Pancreas (tissue), 10 donors: Measurements from ENCODE around the gene TENM3. TPM values are rescaled to one million over a fixed set of nuclear protein-coding genes. Genes with fewer than 3 reads are reported as not detected.
"Not testable (repeated sequence)": the region's sequence is repeated elsewhere in the genome, so short reads cannot be mapped to it uniquely, and the experiment has no call there.

ENCODE experiments used
- ATAC-seq, 4 donors: fragments of 200-7000 bp; cut with Tn5 transposase; one replicate each; pipeline versions ENCODE4 v1.8.0 to v1.9.1; 2020; ENCODE audit warnings: mild to moderate bottlenecking in 4 of 4, moderate library complexity in 4 of 4
- DNase-seq, 6 donors: peaks; one replicate each; pipeline ENCODE4 v3.0.0-alpha.2; 2020
- FAIRE-seq: peaks from 2 replicates; lab custom pipeline; 2012; peaks lifted over from hg19 to GRCh38; lab: Jason Lieb, UNC
- H3K27ac ChIP-seq, 4 donors: fragments of 200-600 bp; sonication (generic); 1 replicate in 3 of 4; 2 replicates in 1 of 4; pipeline versions ENCODE4 v1.5.0 to v1.8.0; 2020
- H3K27me3 ChIP-seq, 4 donors: fragments of 200-600 bp; one replicate each; pipeline ENCODE4 v1.8.0; 2021
- H3K36me3 ChIP-seq, 3 donors: fragments of 200-600 bp; sonication (generic) in 1 of 3; one replicate each; pipeline versions ENCODE4 v1.5.0 to v1.8.0; 2020 to 2021
- H3K4me1 ChIP-seq, 3 donors: fragments of 200-600 bp; one replicate each; pipeline ENCODE4 v1.8.0; 2021
- H3K4me3 ChIP-seq, 4 donors: fragments of 200-600 bp; sonication (generic) in 2 of 4; one replicate each; pipeline versions ENCODE4 v1.5.0 to v1.8.0; 2020 to 2021
- H3K9me3 ChIP-seq, 4 donors: fragments of 200-600 bp; one replicate each; pipeline ENCODE4 v1.8.0; 2021
- WGBS, 2 donors: extraction: QIAGEN DNeasy Blood & Tissue Kit; methylation state at CpG; one replicate each; pipeline ENCODE4 v1.1.7; 2013; 5-methylcytosine and 5-hydroxymethylcytosine counted together
- intact Hi-C, 3 donors: fragments of 100-400 bp; cut with DNase I; formaldehyde crosslinking; loops; one replicate each; pipeline versions ENCODE4 v1.11.1 to v1.14.2; 2022
- polyA plus RNA-seq, 2 donors: library from polyadenylated mRNA; stranded (reverse); fragments of 200-250 nt; gene quantifications; one replicate each; pipeline ENCODE4 v1.2.3, GENCODE V29; 2013
- total RNA-seq, 6 donors: library from RNA; stranded (reverse); fragmentation: NEBNext Ultra II Directional in 4 of 6; extraction: Animal tissue kit (Norgen Biotek cat#: 25700) in 4 of 6; gene quantifications; one replicate each; pipeline versions ENCODE4 v1.2.1 to v1.2.4, GENCODE V29; 2021 to 2023
- TF ChIP-seq, protein P1 (sequence below), 4 donors: fragments of 200-600 bp; sonication (generic) in 3 of 4; IDR thresholded peaks; one replicate each; pipeline versions ENCODE4 v1.5.0 to v1.8.0; 2021; ENCODE audit warnings: antibody characterized with exemption in 4 of 4
- donor health status: healthy with polysubstance abuse.
- donor health status: DM: no; HTN: no; CAD: no; lungs with moderate emphysema.
- donor health status: DM: no; HTN: no; CAD: no.
- donor health status: control.
- donor health status: control.
- donor health status: Bipolar disorder and iron deficiency.
- donor health status: DM: yes; HTN: yes; CAD: no.
- donor health status: DM: no; HTN: no; CAD: no.
- donor health status: DM: no; HTN: no; CAD: no.
- donor health status: DM: yes; HTN: yes; CAD: no.

Gene TENM3
- total and polyA plus RNA-seq, 8 donors, result 0.99 to 6.1 (median 4.4) TPM

DNA sequence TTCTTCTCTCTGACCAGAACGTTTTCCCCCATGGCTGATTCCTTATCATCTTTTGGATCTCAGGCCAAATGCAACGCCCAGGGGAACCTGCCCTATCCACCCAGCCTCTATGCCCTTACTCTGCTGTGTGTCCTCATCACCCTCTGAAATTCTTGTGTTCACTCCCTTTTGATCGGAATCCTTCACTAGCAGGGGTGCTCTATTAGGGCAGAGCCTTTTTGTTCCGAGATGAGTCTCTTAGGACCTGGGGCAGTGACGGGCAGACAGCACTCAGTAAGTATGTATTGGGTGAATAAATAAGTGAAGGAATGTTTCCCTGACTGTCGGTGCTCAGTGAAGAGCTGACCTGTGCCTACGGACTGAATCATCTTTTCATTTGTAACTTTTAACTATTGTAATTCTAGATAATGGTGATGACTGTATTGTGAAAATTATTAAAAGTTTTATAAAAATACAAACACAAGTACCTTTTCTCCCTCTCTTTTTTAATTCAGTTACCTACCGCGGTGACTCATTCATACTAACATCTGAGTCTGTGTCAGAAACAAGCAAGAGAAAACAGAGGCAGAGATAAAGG lies 4.8 kb upstream of the TENM3 start:
- FAIRE-seq (no peak), DNase-seq (no peak), ATAC-seq (no peak)
- intact Hi-C loops, result no loop called here
- Histone ChIP-seq H3K27me3 (no peaks in the 10 kb centered on the region), H3K9me3 (no peaks in the 10 kb centered on the region), H3K4me3 (no peak overlapping the region), H3K27ac (no peak overlapping the region), H3K4me1 (no peaks in the 10 kb centered on the region), H3K36me3 (no peaks in the 10 kb centered on the region)
- TF ChIP-seq, protein P1, sequence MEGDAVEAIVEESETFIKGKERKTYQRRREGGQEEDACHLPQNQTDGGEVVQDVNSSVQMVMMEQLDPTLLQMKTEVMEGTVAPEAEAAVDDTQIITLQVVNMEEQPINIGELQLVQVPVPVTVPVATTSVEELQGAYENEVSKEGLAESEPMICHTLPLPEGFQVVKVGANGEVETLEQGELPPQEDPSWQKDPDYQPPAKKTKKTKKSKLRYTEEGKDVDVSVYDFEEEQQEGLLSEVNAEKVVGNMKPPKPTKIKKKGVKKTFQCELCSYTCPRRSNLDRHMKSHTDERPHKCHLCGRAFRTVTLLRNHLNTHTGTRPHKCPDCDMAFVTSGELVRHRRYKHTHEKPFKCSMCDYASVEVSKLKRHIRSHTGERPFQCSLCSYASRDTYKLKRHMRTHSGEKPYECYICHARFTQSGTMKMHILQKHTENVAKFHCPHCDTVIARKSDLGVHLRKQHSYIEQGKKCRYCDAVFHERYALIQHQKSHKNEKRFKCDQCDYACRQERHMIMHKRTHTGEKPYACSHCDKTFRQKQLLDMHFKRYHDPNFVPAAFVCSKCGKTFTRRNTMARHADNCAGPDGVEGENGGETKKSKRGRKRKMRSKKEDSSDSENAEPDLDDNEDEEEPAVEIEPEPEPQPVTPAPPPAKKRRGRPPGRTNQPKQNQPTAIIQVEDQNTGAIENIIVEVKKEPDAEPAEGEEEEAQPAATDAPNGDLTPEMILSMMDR (IDR thresholded peaks at IDR 0.05), result no peak
- 55 to 56% methylated on average over 9 of the region's 9 CpGs for WGBS, 2 donors

DNA sequence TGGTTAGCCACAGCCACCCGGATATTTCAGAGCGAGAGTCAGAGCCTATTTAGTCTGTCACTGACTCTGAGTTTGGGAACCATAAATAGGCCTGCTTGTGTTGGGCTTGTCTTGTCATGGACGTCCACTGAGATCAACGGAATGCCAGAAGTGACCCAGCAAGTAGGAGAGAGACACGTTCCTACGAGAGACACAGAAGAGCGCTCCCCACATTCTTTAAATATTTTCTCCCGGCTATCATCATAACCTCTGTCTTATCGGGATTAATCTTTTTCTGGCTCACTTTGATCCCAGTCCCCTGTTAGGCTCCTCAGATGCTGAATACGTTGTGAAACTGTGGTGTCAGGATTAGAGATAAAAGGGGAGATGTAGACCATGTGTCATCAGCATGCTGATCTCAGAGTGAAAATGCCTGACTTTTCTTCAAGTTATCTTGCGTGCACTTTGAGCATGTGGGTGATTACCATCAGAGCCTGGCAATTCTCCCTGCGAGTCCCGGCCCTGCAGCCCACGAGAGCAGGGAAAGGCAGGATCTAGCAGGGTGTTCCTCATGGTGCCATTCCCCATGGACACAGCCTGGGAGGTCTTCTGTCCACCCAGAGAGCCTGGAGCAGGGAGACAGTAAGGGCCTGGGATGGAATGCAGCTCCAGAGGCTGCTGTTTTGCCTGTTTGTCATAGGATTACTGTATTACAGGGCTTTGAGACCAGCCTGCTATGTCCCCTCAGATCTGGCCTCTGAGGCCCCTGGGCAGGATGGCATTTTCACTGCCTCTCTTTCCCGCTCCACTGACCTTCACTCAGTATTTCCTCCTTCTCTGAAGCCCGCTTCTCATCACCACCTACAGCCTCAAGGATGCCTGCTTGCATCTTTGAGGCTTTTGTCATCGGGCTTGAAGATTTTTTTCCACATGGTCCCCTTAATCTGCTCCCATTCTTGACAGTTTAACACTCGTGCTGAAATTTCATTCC lies 2.8 kb upstream of the TENM3 start:
- no peaks in the 10 kb centered on the region for H3K27me3 ChIP-seq
- FAIRE-seq (no peak), DNase-seq (peak in 1 of 6 donors; percentile 10), ATAC-seq (peak in 3 of 4 donors; percentile 23 to 54 (median 24))
- H3K4me1 ChIP-seq, result no peaks in the 10 kb centered on the region
- H3K4me3 ChIP-seq, result no peak overlapping the region
- intact Hi-C loops, result no loop called here
- WGBS, 2 donors, result 39 to 43% methylated on average over 18 of the region's 18 CpGs
- no peak overlapping the region for H3K27ac ChIP-seq
- H3K36me3 ChIP-seq, result no peaks in the 10 kb centered on the region
- no peaks in the 10 kb centered on the region for H3K9me3 ChIP-seq
- TF ChIP-seq, protein P1 (IDR thresholded peaks at IDR 0.05), result no peak

DNA sequence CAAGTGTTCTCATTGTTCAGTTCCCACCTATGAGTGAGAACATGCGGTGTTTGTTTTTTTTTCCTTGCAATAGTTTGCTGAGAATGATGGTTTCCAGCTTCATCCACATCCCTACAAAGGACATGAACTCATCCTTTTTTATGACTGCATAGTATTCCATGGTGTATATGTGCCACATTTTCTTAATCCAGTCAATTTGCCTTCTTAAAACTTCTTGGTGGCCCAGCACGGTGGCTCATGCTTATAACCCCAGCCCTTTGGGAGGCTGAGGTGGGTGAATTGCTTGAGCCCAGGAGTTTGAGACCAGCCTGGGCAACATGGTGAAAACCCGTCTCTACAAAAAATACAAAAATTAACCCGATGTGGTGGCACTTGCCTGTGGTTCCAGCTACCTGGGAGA lies 942 bp upstream of the TENM3 start:
- H3K9me3 ChIP-seq, DNase-seq, H3K27ac ChIP-seq, FAIRE-seq, H3K4me1 ChIP-seq, H3K36me3 ChIP-seq, H3K4me3 ChIP-seq, ATAC-seq, intact Hi-C loops, H3K27me3 ChIP-seq: not testable (repeated sequence)
- 86% methylated on average over 4 of the region's 4 CpGs for WGBS, 2 donors

DNA sequence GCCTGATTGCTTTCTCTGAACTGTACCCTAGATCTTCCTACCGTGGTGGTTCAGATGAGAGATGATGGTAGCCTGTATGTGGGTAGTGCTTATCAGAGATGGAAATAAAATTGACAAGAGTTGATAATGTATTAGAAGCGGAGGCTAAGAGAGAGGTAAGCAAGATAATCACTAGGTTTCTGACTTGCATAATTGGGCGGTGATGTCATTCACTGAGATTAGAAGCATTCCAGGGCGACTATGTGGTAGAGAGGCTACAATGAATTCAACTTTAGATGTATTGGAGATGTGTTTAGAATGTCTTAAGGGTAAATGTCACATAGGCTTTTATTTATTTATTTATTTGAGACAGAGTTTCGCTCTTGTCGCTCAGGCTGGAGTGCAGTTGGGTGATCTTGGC lies 415 bp upstream of the TENM3 start:
- Histone ChIP-seq H3K4me3 (no peak overlapping the region), H3K9me3 (no peaks in the 10 kb centered on the region), H3K36me3 (no peaks in the 10 kb centered on the region), H3K27me3 (peaks cover 0 to under 1% (median 0%) of the 10 kb centered on the region in 4 donors), H3K27ac (no peak overlapping the region), H3K4me1 (no peaks in the 10 kb centered on the region)
- TF ChIP-seq, protein P1 (IDR thresholded peaks at IDR 0.05), result no peak
- DNase-seq, result no peak
- no peak for FAIRE-seq
- 75 to 81% methylated on average over 6 of the region's 6 CpGs for WGBS, 2 donors
- intact Hi-C loops, result no loop called here
- no peak for ATAC-seq

DNA sequence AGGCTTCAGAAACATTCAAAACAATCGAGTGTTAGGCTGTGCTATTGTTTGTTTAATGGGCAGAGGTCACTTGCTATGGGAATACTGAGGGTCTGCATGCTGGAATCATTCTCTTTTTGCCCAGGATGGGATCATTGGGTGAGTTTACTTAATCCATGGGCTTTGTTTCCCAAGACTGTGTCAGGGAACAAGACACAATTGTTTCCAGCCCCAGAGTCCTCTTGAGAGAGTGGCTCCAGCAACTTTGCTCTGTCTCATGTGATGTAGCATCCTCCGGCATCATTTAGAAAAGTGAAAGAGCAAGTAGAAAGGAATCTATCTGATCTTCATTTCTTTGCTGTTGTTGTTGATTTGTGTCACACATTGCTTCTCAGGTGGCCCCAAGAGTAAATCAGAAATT lies 1.8 kb downstream of the TENM3 start:
- ATAC-seq (no peak), FAIRE-seq (no peak), DNase-seq (no peak)
- TF ChIP-seq, protein P1 (IDR thresholded peaks at IDR 0.05), result no peak
- Histone ChIP-seq H3K27ac (no peak overlapping the region), H3K4me3 (no peak overlapping the region), H3K9me3 (no peaks in the 10 kb centered on the region), H3K36me3 (no peaks in the 10 kb centered on the region), H3K4me1 (no peaks in the 10 kb centered on the region), H3K27me3 (peaks cover 0 to 3% (median 0%) of the 10 kb centered on the region in 4 donors)
- intact Hi-C loops, result no loop called here
- WGBS, 2 donors, result 55 to 56% methylated on average over 2 of the region's 2 CpGs
